H1 (cell line): ENCODE results near the gene PHTF2.

Source experiments
- ATF2 ChIP-seq: IDR thresholded peaks from 2 replicates; pipeline ENCODE4 v1.6.1; 2012; ENCODE audit warnings: low read length, inconsistent platforms
- CEBPB ChIP-seq: IDR thresholded peaks from 2 replicates; pipeline ENCODE4 v1.6.1; 2012; ENCODE audit warnings: low read depth, low read length
- CREB1 ChIP-seq: IDR thresholded peaks from 2 replicates; pipeline ENCODE4 v1.6.1; 2012; ENCODE audit warnings: inconsistent platforms
- EP300 ChIP-seq, 2 experiments: IDR thresholded peaks; 1 replicate in 1 of 2; 2 replicates in 1 of 2; pipeline ENCODE4 v1.6.1; 2011 to 2012; ENCODE audit warnings: low read depth in 2 of 2, low read length in 2 of 2, mild to moderate bottlenecking in 2 of 2, borderline replicate concordance in 1 of 2, inconsistent platforms in 1 of 2, moderate library complexity in 1 of 2
- JUND ChIP-seq: IDR thresholded peaks from 2 replicates; pipeline ENCODE4 v1.6.1; 2011; ENCODE audit warnings: mild to moderate bottlenecking, improper control_type of control experiment, low read length
- KDM1A ChIP-seq: fragments of 200-600, 300-600 bp; sonication (generic); IDR thresholded peaks from 2 replicates; pipeline ENCODE4 v1.7.1; 2016; ENCODE audit warnings: mild to moderate bottlenecking, low read length, borderline replicate concordance
- MAX ChIP-seq: IDR thresholded peaks from 2 replicates; pipeline ENCODE4 v1.6.1; 2012; ENCODE audit warnings: inconsistent platforms
- PHF8 ChIP-seq: fragments of 200-600 bp; sonication (generic); conservative IDR thresholded peaks from 2 replicates; pipeline ENCODE4 v1.7.1; 2012; ENCODE audit warnings: low read depth, mild to moderate bottlenecking, inconsistent platforms, low read length, moderate library complexity
- POLR2A ChIP-seq, 2 experiments: IDR thresholded peaks; 1 replicate in 1 of 2; 2 replicates in 1 of 2; pipeline ENCODE4 v1.6.1; 2011; ENCODE audit warnings: low read depth in 2 of 2, low read length in 2 of 2, mild to moderate bottlenecking in 2 of 2; ENCODE audit errors: control extremely low read depth in 1 of 2
- RAD21 ChIP-seq, 2 experiments: IDR thresholded peaks in 1 of 2; conservative IDR thresholded peaks in 1 of 2; 2 replicates each; pipeline ENCODE4 v1.6.1; 2011; ENCODE audit warnings: low read depth in 2 of 2, low read length in 2 of 2, improper control_type of control experiment in 1 of 2, inconsistent platforms in 1 of 2, mild to moderate bottlenecking in 1 of 2, moderate library complexity in 1 of 2
- RBBP5 ChIP-seq: IDR thresholded peaks from 2 replicates; pipeline ENCODE4 v1.7.1; 2012; ENCODE audit warnings: low read depth, mild to moderate bottlenecking, inconsistent platforms, low read length, moderate library complexity, borderline replicate concordance
- RFX5 ChIP-seq: IDR thresholded peaks from 2 replicates; pipeline ENCODE4 v1.6.1; 2011; ENCODE audit warnings: low read depth, low read length, improper control_type of control experiment, borderline replicate concordance
- TAF1 ChIP-seq: IDR thresholded peaks from 2 replicates; pipeline ENCODE4 v1.6.1; 2011; ENCODE audit warnings: mild to moderate bottlenecking, low read depth, low read length
- TF ChIP-seq, protein P1 (sequence below), 3 experiments: IDR thresholded peaks; 1 replicate in 2 of 3; 2 replicates in 1 of 3; pipeline versions ENCODE4 v1.5.1 to v1.6.1; 2011; ENCODE audit warnings: low read length in 3 of 3, mild to moderate bottlenecking in 3 of 3, inconsistent platforms in 2 of 3, low read depth in 1 of 3, moderate library complexity in 1 of 3; ENCODE audit not compliant: insufficient read depth in 1 of 3; ENCODE audit errors: control extremely low read depth in 1 of 3

GRCh38 chr7:77993838-77994237 is 195.3 kb downstream of the PHTF2 start:
- TF ChIP-seq, protein P1, sequence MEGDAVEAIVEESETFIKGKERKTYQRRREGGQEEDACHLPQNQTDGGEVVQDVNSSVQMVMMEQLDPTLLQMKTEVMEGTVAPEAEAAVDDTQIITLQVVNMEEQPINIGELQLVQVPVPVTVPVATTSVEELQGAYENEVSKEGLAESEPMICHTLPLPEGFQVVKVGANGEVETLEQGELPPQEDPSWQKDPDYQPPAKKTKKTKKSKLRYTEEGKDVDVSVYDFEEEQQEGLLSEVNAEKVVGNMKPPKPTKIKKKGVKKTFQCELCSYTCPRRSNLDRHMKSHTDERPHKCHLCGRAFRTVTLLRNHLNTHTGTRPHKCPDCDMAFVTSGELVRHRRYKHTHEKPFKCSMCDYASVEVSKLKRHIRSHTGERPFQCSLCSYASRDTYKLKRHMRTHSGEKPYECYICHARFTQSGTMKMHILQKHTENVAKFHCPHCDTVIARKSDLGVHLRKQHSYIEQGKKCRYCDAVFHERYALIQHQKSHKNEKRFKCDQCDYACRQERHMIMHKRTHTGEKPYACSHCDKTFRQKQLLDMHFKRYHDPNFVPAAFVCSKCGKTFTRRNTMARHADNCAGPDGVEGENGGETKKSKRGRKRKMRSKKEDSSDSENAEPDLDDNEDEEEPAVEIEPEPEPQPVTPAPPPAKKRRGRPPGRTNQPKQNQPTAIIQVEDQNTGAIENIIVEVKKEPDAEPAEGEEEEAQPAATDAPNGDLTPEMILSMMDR (IDR thresholded peaks at IDR 0.05; ENCODE audit: control extremely low read depth in 1 of 3, insufficient read depth in 1 of 3, low read depth in 1 of 3, low read length in 3 of 3) = no peak
- TF ChIP-seq POLR2A (IDR thresholded peaks at IDR 0.05; ENCODE audit: control extremely low read depth in 1 of 2, low read depth in 2 of 2, low read length in 2 of 2) (no peak), RFX5 (no peak), ATF2 (no peak), MAX (no peak), RBBP5 (no peak), EP300 (IDR thresholded peaks at IDR 0.05; ENCODE audit: borderline replicate concordance in 1 of 2, low read depth in 2 of 2, low read length in 2 of 2) (no peak), CREB1 (no peak), CEBPB (no peak), KDM1A (no peak), PHF8 (no peak), RAD21 (IDR thresholded peaks at IDR 0.05 in 1 of 2, conservative IDR thresholded peaks at IDR 0.05 in 1 of 2; ENCODE audit: low read depth in 2 of 2, low read length in 2 of 2) (no peak), TAF1 (no peak), JUND (no peak)
